Measurements from ENCODE around the gene GLYATL3.

The GLYATL3 gene

DNA sequence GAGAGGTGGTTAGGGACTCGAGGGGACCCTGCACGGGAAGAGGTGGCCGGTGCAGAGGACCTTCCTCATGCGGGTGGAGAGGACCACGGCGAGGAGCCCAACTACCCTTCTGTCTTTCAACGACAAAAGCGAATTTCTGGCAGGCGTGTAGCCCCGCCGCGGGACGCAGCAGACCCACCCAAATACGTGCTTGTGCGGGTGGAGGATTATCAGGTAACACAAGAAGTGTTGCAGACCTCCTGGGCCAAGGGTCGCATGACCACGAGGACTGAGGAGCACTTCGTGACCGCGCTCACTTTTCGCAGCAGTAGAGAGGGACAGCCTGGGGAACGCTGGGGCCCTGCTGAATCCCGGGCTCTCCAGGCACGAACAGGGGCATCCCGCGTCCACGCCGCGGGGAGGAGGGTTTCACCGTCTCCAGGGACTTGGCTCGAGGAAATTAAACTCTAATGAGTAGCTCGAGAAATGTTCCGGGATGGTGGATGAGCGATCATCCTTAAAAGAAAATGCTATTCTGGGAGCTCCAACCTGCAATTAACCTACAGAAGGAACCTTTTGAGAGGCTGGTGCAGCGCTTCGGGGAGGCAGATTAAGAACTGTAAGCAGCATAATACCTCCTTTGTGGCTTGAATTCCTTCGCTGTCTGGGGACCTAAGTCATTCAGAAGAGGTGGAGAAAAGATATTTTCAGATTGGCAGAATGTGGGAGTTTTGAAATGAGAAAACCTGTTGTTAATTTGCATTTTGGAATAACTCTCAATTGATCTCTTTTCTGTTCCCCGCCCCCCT lies 51.5 kb downstream of the GLYATL3 start:
- TF ChIP-seq, protein P1, sequence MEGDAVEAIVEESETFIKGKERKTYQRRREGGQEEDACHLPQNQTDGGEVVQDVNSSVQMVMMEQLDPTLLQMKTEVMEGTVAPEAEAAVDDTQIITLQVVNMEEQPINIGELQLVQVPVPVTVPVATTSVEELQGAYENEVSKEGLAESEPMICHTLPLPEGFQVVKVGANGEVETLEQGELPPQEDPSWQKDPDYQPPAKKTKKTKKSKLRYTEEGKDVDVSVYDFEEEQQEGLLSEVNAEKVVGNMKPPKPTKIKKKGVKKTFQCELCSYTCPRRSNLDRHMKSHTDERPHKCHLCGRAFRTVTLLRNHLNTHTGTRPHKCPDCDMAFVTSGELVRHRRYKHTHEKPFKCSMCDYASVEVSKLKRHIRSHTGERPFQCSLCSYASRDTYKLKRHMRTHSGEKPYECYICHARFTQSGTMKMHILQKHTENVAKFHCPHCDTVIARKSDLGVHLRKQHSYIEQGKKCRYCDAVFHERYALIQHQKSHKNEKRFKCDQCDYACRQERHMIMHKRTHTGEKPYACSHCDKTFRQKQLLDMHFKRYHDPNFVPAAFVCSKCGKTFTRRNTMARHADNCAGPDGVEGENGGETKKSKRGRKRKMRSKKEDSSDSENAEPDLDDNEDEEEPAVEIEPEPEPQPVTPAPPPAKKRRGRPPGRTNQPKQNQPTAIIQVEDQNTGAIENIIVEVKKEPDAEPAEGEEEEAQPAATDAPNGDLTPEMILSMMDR (IDR thresholded peaks at IDR 0.05; ENCODE audit: extremely low read depth, insufficient read depth, missing control alignments) = no peak
- peak; percentile 12 for DNase-seq (ENCODE audit: low spot score)
- in situ Hi-C loops (cut with MboI; ENCODE audit: low pct_unique_long_range_greater_than_20kb, low sequenced_read_pairs, unreplicated experiment) = no loop called here

DNA sequence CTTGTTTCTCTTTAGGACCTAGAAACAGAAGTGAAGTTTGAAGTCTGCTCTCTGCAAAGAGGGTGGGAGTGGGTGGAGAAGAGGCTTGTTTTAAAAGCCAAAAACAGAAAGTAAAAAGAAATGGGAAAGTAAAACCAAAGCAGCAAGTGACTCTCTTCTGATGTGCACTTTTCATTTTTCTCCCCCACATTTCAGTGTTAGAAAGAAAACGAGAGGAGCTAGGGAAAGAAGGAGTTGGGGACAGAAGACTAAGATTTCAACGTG lies 52.1 kb downstream of the GLYATL3 start:
- DNase-seq (ENCODE audit: low spot score) = peak; percentile 56
- in situ Hi-C loops (cut with MboI; ENCODE audit: low pct_unique_long_range_greater_than_20kb, low sequenced_read_pairs, unreplicated experiment) = no loop called here
- TF ChIP-seq, protein P1 (IDR thresholded peaks at IDR 0.05; ENCODE audit: extremely low read depth, insufficient read depth, missing control alignments) = no peak

DNA sequence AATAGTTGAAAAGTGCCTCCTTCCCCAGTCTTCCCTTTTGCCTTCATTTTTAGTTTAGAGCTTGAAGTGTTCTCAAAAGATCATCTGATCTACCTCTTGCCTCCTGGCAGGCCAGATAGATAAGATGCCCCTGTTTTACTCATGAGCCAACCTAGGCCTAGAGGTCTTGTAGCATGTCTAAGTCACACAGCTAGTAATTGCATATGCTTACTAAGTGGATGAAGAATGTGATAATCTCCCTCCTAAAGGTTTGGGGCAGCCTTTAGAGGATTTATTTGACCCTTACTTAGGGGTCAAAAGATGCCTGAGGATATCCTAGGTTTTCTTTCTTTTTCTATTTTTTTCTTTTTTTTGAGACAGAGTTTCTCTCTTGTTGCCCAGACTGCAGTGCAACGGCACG lies 52.9 kb downstream of the GLYATL3 start:
- DNase-seq (ENCODE audit: low spot score) = no peak
- in situ Hi-C loops (cut with MboI; ENCODE audit: low pct_unique_long_range_greater_than_20kb, low sequenced_read_pairs, unreplicated experiment) = no loop called here
- TF ChIP-seq, protein P1 (IDR thresholded peaks at IDR 0.05; ENCODE audit: extremely low read depth, insufficient read depth, missing control alignments) = no peak

DNA sequence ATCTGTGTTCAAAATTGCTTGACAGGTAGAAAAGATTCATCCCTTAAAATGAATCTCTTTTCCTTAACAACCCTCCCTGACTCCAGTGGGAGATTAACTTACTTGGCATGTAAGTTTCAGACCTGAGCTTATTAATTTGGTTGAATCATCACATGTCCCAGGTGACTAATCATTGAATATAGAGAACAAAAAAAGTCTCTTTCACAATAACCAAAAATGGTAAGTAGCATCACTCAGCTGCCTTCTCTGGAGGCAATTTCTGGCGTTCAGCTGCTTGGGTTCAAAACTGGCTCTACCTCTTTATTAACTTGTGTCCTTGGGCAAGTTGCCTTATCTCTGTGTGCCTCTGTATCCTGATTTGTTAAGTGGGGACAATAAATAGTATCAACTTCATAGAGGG lies 53.7 kb downstream of the GLYATL3 start:
- TF ChIP-seq, protein P1 (IDR thresholded peaks at IDR 0.05; ENCODE audit: extremely low read depth, insufficient read depth, missing control alignments) = no peak
- in situ Hi-C loops (cut with MboI; ENCODE audit: low pct_unique_long_range_greater_than_20kb, low sequenced_read_pairs, unreplicated experiment) = no loop called here
- no peak for DNase-seq (ENCODE audit: low spot score)

DNA sequence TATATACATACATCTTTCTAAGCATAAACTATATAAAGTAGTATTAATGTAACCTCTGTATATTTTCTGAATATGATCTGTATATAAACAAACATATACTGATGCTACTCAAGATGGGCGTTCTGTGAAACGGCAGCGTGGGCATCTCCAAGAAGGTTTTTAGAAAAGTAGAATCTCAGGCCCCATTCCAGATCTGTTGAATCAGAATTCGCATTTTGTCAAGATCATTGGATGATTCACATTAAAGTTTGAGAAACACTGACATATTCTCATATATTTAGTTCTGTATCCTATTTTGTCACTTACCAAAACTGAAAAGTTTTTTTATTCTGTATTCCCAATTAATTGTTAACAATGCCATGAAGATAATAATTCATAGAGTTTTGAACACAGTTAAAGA lies 56.2 kb downstream of the GLYATL3 start:
- TF ChIP-seq, protein P1 (IDR thresholded peaks at IDR 0.05; ENCODE audit: extremely low read depth, insufficient read depth, missing control alignments) = no peak
- in situ Hi-C loops (cut with MboI; ENCODE audit: low pct_unique_long_range_greater_than_20kb, low sequenced_read_pairs, unreplicated experiment) = no loop called here
- no peak for DNase-seq (ENCODE audit: low spot score)

DNA sequence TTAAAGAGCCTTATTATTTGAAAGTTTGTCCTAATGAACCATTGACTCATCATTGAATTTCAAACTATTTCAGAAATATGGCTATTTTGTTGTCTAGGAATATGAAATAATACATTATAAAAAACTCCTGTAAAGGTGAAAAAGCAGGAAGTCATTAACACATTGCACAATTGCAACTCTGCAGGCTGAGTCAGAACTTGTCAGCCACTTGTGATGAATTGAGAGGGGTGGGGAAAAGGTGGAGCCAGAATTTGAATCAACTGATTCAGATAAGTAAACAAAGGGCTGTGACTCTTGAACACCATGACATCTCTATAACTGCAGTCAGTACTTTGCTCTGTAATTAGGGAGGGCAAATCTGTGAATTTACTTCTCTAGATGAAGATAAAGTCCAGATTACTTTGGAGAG lies 56.7 kb downstream of the GLYATL3 start:
- in situ Hi-C loops (cut with MboI; ENCODE audit: low pct_unique_long_range_greater_than_20kb, low sequenced_read_pairs, unreplicated experiment) = no loop called here
- TF ChIP-seq, protein P1 (IDR thresholded peaks at IDR 0.05; ENCODE audit: extremely low read depth, insufficient read depth, missing control alignments) = no peak
- no peak for DNase-seq (ENCODE audit: low spot score)
